GM21381 (cell line): ENCODE data around the gene PHYH.
"Not testable (repeated sequence)": the region's sequence is repeated elsewhere in the genome, so short reads cannot be mapped to it uniquely, and the experiment has no call there.

Source experiments
- ATAC-seq: cut with Tn5 transposase; IDR thresholded peaks from one replicate; pipeline ENCODE4 v1.9.1; 2021; ENCODE audit warnings: mild to moderate bottlenecking, moderate library complexity; ENCODE audit not compliant: unreplicated experiment

The PHYH gene

GRCh38 chr10:13299437-13300287 is at the start of gene PHYH:
PHYH (minus strand) TSS chr10:13300064; CDS start chr10:13300042, 22 bp downstream.
- peak; percentile 64 for ATAC-seq

- ATAC-seq, result peak; percentile 54
These were observed 48.6 kb upstream of the PHYH start, which contains the start of gene SEPHS1 for GRCh38 chr10:13348216-13349017. SEPHS1 (minus strand) TSS chr10:13348293; CDS start chr10:13344950, 3,343 bp downstream.

- ATAC-seq, result peak; percentile 47
These were observed 47.8 kb upstream of the PHYH start for GRCh38 chr10:13347500-13348156.

GRCh38 chr10:13347043-13347499 is 47.2 kb upstream of the PHYH start:
- ATAC-seq, result peak; percentile 24

GRCh38 chr10:13346283-13347042 is 46.6 kb upstream of the PHYH start:
- ATAC-seq, result no peak

GRCh38 chr10:13340626-13341376 is 40.9 kb upstream of the PHYH start:
- peak; percentile 94 for ATAC-seq

GRCh38 chr10:13340068-13340467 is 40.2 kb upstream of the PHYH start:
- ATAC-seq, result peak; percentile 17

GRCh38 chr10:13338390-13339110 is 38.7 kb upstream of the PHYH start:
- no peak for ATAC-seq

GRCh38 chr10:13337827-13338196 is 37.9 kb upstream of the PHYH start:
- no peak for ATAC-seq

GRCh38 chr10:13337128-13337826 is 37.4 kb upstream of the PHYH start:
- ATAC-seq, result no peak

GRCh38 chr10:13335881-13336280 is 36.0 kb upstream of the PHYH start:
- ATAC-seq, result no peak

- no peak for ATAC-seq
These were observed 34.7 kb upstream of the PHYH start for GRCh38 chr10:13334556-13334955.

GRCh38 chr10:13331646-13332045 is 31.8 kb upstream of the PHYH start:
- ATAC-seq, result no peak

GRCh38 chr10:13330980-13331379 is 31.1 kb upstream of the PHYH start:
- ATAC-seq, result not testable (repeated sequence)

GRCh38 chr10:13329565-13329964 is 29.7 kb upstream of the PHYH start:
- ATAC-seq, result no peak

GRCh38 chr10:13328613-13329012 is 28.7 kb upstream of the PHYH start:
- ATAC-seq, result no peak

GRCh38 chr10:13328126-13328525 is 28.3 kb upstream of the PHYH start:
- no peak for ATAC-seq

- no peak for ATAC-seq
These were observed 27.7 kb upstream of the PHYH start for GRCh38 chr10:13327534-13327933.
